RPMI8226 (cell line): ENCODE data around the gene SLC6A5.

Source experiments
- DNase-seq: peaks from one replicate; pipeline ENCODE4 v3.0.0-alpha.2; 2015

Gene SLC6A5

DNA sequence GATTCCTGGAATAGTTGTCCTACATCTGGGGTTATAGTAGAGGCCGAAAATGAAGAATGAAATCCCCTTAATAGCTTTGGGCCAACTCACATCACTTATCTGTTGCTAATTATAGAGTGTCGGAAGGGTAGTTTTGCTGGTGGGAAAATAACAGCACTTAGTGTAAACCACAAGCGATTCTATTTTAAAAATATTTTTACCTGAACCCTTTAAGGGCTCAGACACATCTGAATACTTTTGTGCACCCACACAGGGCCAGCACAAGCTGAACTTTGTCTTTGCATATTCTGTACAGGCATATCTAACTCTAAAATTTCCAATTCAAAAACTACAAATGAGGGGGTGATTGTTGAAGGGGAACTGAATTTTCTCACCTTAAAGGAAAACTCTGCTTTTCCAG, 27.6 kb downstream of the SLC6A5 start:
- DNase-seq = peak; percentile 20

DNA sequence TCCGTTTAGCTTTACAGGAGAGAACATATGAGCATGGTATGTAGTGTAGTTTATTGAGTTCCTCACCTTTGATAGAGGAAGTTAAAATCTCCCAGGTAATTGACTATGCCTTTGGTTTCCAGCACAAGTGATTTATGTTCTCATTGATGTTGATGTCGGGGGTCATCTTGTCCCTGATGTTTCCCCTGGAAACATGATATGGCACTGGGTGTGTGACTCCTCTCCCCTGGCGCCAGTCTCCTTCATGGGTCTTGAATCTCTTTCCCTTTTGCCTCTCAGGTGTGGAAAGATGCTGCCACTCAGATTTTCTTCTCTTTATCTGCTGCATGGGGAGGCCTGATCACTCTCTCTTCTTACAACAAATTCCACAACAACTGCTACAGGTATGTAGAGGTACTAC, 28.3 kb downstream of the SLC6A5 start:
- DNase-seq = no peak

DNA sequence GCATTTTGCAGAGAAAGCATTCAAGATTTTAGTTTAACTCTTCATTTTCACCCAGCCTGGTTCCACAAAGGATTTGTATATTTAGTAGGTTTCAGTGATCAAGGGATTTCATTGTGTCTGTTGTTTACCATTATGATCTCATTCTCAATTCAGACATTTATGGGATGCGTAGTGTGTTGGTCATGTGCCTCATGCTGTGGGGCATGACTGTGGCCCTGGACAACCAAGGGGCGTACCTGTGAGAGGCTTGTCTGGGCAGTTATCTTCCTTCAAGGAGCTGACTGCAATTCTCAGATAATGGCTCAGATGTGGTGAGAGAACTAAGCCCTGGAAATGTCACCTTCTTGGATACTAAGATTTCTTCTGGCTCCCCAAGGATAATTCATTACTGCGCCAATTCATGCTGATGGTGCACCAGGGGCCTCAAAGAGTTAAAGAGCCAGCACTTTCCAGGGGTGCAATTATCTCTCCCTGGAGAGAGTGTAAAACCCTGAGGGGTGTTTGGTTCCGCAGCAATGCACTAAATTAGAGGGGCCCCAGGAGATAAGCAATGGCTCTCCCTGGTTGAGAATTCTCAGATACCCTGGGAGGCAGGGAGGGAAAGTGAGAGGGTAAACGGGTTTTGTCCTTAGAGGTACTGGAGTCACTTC, 32.2 kb downstream of the SLC6A5 start:
- no peak for DNase-seq

DNA sequence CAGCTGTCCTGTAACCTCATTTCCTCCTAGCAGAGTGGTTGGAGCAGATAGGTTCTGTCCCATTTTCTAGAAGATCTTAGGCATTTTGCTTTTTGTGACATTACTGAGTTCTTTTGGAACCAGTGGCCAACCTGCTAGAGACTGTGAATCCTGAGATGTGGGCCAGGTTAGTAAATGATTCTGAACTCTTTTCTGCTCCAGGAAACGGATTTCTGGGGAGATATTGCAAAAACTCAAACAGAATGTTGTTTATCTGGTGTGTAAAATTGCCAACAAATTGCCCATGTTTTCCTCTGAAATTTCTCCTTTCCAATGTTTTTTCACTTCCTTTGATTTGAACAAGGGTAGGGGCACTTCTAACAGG, 32.7 kb downstream of the SLC6A5 start:
- DNase-seq = no peak

DNA sequence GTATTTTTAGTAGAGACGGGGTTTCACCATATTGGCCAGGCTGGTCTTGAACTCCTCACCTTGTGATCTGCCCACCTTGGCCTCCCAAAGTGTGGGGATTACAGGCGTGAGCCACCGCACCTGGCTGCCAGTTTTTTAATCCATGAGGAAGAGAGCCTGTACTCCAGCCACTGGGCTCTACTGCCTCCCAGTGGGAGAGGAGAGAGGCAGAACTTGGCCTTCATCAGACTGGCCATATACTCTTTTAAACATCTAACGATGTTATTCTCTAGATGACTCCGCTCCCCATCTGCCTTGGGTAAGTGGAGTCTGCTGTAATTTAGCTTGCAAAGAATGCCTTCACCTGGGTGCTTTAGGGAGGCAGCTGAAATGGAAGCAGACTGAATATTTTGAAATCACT, 34.6 kb downstream of the SLC6A5 start:
- DNase-seq = no peak

DNA sequence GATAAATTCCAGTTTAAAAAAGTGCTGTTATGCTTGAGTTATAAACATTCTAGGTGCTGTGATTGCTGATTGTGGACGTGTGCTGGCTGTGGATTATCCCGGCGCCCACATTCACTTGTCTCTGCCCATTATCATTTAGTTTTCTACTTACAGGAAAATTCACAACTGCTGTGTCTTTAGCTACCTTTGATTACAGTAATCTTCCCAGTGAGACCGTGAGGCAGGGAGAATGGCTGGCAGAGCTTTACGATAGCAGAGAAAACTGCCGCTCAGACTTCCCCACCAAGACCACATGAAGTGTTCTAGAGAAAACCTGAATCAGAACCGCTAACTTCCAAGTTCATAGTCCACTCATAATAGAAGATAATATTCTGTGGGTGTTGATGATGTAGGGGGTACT, 35.4 kb downstream of the SLC6A5 start:
- no peak for DNase-seq

DNA sequence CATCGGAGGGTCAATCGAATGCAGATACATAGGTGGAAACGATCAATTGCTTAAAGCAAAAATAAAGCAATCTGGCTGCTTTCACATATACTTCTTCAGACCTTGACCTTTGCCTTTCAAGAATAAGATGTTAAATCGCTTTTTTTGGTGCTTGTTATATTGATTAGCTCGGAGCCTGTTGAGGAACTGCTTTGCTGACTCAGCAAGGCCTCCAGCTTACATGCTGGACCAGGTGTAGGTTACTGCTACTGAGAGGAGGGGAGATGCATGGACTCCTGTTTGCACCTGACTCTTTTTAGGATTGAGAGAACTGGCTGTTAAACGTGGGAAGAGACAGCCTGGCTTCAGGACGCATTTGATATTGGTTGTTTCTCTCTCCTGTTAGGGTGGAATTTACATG, 38.7 kb downstream of the SLC6A5 start:
- no peak for DNase-seq

DNA sequence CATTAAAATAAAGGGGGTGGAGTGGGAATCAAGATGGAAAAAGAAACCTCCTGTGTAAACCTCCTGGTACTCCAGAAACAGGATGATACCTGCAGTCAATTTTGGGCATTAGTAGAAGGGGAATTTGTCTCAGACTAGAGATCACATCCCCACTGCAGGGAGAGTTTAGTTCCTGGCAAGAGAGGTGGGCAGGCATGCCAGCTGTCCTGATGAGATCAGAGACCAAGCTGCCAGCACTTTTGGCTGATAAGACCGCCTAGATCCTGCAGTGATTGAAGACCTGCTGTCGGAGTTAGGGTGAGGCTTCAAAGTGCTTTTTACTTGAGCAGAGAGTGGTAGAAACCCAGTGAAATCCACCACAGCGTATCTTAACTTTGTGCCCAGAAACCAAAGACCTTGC, 40.3 kb downstream of the SLC6A5 start:
- DNase-seq = no peak

DNA sequence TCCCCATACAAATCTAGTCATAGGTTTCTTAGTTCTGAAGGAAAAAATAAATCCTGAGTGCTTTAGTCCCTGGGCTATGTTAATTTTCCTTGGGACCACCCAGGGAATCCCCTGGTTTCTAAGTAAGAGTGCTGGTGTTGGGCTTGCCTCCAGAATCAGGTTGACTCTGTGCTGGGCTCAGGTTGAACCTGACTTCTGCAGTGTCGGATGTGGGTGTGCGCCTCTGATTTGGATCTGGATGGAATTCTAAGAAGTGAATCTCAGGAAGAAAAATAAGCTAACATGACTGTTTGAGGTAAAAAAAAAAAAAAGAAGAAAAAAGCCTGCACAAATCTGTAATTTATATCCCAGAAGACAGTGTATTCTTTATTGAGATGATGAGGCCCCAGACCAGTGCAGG, 41.0 kb downstream of the SLC6A5 start:
- no peak for DNase-seq

DNA sequence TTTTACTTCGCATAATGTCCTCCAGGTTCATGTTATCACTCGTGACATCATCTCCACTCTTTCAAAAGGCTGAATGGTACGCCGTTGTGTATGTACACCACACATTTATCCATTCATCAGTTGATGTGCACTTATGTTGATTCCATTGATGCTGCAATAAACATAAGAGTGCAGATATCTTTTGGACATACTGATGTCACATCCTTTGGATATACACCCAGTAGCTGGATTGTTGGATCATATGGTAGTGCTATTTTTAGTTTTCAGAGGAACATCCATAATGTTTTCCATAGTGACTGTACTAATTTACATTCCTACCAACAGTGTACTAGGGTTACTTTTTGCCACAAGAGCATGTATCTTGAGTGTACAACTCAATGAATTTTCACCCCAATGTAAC, 45.0 kb downstream of the SLC6A5 start:
- DNase-seq = no peak

DNA sequence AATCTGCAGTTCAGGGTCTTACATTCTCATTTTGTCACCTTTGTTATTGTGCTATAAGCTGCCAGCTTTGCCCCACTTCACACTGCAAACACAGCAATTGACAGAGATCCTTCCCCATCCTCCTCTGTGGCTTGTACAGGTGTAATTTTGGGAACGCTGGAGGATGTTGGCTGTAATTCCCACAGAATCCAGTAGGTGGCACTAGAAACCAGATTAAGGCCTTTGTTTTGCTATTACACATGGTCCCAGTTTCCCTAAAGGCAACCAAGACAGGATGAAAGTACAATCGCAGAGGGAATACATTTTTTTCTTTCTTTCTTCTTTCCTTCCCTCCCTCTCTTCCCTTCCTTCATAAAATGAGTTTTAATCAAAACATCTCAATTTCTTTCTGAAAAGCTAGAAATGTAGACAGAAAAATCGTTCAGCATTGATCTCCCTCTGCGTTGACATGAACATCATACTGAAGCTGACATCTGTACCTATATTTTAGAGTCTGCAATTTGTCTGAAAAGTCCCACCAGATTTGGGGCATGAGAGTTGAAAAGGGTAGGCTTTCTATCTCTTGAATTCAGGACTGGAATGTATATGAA, 48.7 kb downstream of the SLC6A5 start:
- DNase-seq = peak; percentile 51

DNA sequence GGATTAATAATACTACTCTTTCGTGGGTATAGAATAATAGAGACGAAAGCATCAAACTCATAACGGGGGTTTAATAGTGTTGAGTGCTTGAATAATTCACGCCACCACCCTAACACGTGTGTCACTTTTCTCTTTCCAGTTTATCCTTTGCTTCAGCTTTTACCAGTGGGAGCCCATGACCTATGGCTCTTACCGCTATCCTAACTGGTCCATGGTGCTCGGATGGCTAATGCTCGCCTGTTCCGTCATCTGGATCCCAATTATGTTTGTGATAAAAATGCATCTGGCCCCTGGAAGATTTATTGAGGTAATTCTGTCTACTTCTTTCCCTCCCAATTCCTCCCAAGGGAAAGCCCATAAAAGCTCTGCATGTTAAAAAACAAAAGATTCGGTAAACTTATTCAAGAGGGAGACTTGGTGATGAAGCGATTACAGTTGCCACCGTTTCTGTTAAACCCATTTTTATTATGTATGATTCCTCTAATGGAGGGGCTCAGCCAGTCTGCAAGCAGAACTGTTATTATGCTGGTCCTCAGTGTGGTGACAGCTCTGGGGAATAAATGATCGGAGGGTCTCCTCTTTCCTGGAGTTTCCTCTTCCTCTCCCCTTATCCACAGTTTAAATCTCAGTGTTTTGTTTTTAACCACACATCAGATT, 52.9 kb downstream of the SLC6A5 start:
- DNase-seq = no peak

DNA sequence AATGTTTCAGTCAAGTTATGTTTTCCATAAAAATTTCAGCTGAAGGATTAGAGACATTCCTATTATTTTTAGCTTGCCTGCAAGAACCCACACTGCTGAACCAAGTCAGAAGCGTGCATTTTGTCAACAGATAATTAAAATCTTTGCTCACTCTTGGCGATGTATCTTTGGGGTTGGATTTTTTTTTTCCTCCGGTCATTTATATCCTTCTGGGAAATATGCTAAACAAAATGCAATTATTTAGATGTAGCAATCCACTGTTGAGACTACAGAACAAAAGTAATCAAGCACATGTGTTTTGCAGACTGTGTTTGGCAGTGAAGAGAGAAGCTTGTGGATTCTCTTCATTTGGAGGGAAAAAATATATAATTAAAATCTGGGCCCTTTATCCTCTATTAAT, 54.6 kb downstream of the SLC6A5 start:
- DNase-seq = no peak

DNA sequence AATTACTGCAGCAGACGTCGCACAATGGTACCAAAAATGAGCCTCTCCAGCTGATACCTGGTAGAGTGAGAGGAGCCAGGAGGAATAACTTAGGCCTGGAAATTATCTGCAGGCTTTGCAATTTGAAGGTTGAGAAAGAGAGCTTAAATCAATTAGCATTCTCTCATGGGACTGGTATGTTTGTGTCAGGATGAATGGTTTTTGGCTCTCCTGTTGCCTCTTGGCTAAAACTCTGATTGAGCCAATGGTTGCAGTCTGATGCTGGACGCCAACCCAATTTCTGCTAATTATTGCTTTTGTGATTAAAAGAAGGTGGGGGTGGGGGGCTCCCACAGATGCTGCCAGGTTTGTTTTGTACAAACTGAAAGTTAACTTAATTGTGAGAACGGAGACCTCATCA, 57.5 kb downstream of the SLC6A5 start:
- DNase-seq = no peak

DNA sequence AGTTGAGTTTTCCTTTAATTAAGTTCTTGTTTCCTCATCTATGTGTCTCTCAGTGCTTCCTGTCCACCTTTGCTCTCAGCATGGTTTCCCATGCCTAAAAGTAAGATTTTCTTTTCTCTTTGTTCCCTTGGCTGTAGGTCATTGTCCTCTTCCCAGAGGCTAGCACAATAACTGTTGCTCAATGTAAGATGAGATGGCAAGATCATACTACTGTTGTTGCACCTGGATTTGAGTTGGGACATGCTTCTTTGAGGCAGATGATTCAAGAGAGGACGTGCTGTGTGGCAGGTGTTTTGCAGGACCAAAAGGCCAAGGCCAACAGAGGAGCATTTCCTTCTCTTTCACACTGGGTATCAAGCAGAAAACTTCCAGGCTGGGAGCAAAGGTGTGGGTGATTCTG, 58.7 kb downstream of the SLC6A5 start:
- DNase-seq = no peak

DNA sequence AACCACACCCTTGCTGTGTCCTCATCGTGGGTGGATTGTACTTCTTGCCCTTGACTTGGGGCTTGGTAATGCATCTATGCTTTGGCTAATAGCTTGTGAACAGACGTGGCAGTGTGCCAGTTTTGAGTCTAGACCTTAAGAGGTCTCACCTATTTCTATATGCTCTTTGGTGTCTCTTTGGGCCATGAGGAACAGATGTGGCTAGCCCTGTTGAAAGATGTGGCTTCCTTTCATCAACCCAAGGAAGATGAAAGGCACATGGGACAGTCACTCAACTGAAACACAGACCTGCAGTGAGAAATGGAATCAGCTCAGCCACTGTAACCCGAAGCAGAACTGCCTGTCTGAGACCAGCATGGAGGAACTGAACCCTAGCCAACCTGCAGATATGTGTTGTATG, 62.0 kb downstream of the SLC6A5 start:
- no peak for DNase-seq

DNA sequence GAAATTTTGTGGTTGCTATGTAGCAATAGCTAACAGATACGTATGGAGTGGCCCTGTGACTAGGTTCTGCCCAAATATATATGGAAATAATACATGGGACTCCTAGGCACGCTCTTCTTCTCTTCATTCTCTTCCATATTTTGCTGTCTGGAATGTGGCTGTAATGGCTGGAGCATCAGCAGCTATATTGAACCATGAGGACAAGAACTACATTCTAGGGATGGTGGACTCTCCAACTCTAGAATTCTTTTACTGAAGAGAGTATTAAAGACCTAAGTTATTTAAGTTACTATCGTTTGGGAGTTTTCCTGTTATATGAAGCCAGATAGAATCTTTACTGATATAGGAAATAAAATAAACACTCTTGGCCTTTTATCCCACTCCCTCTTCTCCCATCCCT, 62.4 kb downstream of the SLC6A5 start:
- DNase-seq = no peak

DNA sequence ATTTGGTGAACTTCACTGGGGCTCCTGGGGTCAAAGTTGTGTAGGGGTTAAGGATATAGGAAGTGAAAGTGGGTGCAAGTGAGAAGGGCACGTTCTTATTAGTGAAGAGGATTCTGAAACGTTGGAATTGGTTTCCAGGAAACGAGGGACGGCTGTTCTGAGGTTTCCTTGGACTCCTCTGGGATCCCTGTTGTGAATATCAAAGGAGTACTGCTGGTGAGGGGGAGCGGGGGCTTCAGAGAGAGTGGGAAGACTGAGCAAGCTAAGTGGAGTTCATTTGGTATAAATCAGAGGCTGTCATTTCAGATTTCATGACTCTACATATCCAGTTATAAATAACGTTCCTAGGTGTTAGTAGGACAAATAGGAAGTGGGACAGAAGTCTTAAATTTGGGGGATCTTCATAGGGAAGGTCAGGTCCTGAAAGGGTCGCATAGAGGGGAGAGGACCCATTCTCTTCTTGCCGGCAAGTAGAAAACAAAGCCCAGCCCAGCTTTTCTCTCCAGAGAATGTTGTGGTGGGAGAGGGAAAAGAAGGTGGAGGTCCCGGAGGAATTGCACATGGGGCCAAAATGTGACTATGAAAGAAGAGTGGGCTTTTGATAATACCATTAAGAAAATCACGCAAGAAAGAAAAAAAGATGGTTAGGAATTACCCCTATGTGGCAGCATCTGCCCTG, 68.9 kb downstream of the SLC6A5 start:
- DNase-seq = no peak

DNA sequence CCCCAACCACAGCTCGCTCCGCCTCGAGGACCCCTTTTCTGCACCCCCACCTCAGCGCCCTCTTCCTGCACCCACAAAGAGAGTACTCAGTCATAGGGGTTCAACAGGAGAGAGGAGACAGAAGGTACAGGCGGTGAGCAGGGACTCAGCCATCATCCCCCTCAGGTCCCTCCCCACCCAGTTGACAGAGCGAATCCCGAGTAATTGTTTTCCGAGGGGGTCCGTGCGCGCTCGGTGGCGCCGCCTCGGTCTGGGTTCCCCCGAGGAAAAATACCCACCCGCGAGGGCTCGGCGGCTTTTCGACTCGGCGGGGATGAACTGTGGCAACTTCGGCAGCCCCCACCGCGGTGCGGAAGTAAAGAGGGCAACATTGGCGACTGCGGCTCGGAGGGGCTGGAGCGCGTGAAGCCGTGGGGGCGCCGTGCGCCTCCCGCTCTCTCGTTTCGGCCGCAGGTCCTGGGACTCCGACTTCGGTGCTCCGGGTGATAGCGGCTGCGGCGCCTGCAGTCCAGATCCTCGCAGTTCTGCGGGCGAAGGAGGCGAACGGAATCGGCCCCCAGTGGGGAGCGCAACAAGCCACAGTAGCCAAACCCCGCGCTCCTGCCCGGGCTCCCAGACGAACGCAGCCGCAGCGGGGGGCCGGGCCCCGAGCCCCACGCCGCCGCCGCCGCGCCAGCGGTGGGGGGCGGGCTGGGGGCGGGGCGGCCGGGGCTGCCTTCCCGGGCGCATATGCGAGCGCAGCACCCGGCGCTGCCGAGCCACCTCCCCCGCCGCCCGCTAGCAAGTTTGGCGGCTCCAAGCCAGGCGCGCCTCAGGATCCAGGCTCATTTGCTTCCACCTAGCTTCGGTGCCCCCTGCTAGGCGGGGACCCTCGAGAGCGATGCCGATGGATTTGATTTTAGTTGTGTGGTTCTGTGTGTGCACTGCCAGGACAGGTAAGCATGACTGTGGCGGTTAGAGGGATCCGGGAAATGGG, 69.7 kb downstream of the SLC6A5 start, which contains the start of gene NELL1:
Gene NELL1 (plus strand): TSS at position 743 of the 976 bp plus-strand sequence.
- no peak for DNase-seq

DNA sequence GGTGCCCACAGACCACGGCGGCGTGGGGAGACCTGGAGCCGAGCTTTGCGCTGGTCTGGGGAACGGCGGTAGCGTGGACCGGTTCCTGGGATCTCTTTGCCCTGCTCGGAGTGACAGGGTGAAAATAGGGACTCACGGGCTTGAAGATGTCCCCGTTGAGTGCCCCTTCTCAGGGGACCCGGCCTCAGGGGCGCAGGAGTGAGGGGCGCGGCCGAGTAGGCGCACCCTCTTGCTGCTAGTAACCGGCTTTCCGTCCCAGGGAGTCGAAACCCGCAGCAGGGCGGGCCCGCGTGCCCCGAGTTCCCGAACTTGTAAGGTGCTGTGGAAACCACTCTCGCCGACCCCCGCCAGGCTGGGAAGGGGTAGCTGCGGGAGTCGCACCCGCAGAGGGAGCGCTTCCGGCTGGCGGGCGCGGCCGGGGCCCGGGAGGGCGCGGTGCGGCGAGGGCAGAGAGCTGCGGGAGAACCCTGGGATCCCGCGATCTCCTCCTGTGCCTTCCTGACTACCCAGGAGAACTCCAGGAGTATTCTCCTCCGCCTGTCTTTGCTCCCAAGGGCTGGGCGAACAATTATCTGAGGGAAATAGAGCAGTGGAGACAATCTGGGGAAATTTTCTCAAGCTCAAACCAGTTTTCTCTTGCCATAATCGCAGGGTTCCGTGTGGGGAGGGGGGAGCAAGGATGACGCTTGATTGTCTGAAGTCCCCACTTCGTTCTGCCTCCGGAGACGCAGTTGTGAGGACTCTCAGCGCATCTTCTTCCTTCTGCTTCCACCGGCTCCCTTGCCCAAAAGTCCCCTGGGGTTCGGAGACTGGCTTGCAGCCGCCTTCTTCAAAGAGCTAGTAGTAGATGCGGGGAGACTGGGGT, 70.6 kb downstream of the SLC6A5 start:
- no peak for DNase-seq

DNA sequence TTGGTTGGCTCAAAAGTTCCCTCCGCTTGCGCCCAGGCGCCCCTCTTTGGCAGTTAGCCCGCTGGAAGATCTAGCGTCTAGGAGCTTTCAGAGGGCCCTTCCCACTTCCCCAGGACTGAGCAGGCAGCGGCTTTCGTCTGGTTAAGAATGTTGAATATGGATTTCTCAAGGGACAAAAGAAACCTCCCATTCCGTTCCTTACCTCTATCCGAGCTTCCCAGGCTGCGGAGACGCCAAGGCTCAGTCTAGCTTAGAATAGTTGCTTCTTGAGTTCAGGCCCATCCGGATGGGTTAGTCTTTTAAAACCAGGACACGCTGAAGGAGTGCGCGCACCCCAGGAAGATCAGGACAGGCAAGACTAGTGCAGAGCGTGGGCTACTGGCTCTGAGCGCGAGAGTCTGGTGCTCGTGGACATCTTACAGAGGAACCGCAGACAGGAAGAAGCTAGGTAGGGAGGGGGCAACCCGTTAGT, 71.6 kb downstream of the SLC6A5 start:
- DNase-seq = no peak
